HAP-1 (cell line): ENCODE results near the gene CWF19L1.

ENCODE experiments used
- DNase-seq, 2 experiments: peaks; one replicate each; pipeline ENCODE4 v3.0.0-alpha.2; 2016 to 2020; ENCODE audit warnings: low spot score in 2 of 2
- H3K27me3 ChIP-seq: fragments of 250-450 bp; sonication (Bioruptor Pico); 2 replicates; pipeline ENCODE4 v1.5.1; 2020; ENCODE audit warnings: low read depth, mild to moderate bottlenecking, moderate library complexity
- H3K36me3 ChIP-seq: fragments of 250-450 bp; sonication (Bioruptor Pico); replicated peaks from 2 replicates; pipeline ENCODE4 v1.5.1; 2020; ENCODE audit warnings: mild to moderate bottlenecking
- H3K4me1 ChIP-seq: fragments of 250-450 bp; sonication (Bioruptor Pico); 2 replicates; pipeline ENCODE4 v1.5.1; 2020; ENCODE audit warnings: mild to moderate bottlenecking
- H3K4me3 ChIP-seq: fragments of 250-450 bp; sonication (Bioruptor Pico); 2 replicates; pipeline ENCODE4 v1.5.1; 2020; ENCODE audit warnings: mild to moderate bottlenecking, moderate library complexity
- H3K9me3 ChIP-seq: fragments of 250-450 bp; sonication (Bioruptor Pico); 2 replicates; pipeline ENCODE4 v1.5.1; 2020; ENCODE audit warnings: mild to moderate bottlenecking, moderate library complexity
- in situ Hi-C: fragments of 300-500 bp; cut with MboI; formaldehyde crosslinking; loops from 3 replicates; pipeline ENCODE4 v1.14.3; 2020; ENCODE audit warnings: low sequenced_read_pairs, inconsistent platforms, mixed read lengths

The CWF19L1 gene

DNA sequence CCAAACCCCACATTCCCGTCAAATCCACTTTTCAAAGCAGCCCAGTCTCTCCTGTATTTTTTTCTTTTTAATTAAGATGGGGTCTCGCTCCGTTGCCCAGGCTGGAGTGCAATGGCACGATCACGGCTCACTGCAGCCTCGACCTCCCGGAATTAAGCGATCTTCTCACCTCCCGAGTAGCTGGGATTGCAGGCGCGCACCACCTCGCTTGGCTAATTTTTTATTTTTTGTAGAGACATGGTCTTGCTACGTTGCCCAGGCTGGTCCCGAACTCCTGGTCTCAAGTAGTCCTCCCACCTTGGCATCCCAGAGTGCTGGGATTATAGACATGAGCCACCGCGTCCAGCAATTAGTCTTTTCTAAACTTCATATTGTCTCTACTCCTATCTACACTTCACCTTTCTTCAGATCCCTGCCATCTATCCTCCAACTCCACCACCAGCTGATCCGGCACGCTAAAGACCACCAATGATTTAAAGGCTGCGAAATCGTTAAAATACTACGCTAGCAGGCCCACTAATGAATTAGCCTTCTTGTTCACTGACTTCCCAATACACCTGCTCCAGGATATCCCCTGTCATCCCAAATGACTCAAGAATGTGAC, 37.5 kb downstream of the CWF19L1 start:
- peaks cover 8% of the 10 kb centered on the region for H3K4me1 ChIP-seq
- in situ Hi-C loops, result no loop called here
- peaks cover 21% of the 10 kb centered on the region for H3K36me3 ChIP-seq
- no peaks in the 10 kb centered on the region for H3K27me3 ChIP-seq
- H3K9me3 ChIP-seq, result no peaks in the 10 kb centered on the region
- DNase-seq, result no peak
- H3K4me3 ChIP-seq, result peak overlapping the region; percentile 68

DNA sequence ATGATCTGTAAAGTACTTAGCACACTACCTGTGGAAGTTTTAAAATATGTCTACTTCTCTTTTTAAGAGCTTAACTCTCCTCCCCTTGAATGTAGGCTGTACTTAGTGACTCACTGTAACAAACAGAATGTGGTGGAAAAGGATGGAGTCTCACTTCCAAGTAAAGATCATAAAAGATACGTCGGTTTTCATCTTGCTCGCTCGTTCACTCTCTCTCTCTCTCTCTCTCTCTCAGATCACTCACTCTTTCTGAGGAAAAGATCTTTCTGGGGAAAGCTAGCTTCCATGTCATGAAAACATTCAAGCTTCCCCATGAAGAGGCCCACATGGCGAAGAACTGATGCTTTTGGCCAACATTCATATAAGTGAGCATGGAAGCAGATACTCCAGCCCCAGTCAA, 43.6 kb downstream of the CWF19L1 start:
- Histone ChIP-seq H3K4me3 (no peak overlapping the region), H3K9me3 (no peaks in the 10 kb centered on the region), H3K36me3 (peaks cover 56% of the 10 kb centered on the region), H3K4me1 (peaks cover 8% of the 10 kb centered on the region), H3K27me3 (no peaks in the 10 kb centered on the region)
- DNase-seq, result no peak
- in situ Hi-C loops, result no loop called here

GRCh38 chr10:100222529-100222928, 44.9 kb downstream of the CWF19L1 start:
- DNase-seq, result no peak
- H3K27me3 ChIP-seq, result no peaks in the 10 kb centered on the region
- H3K9me3 ChIP-seq, result no peaks in the 10 kb centered on the region
- in situ Hi-C loops, result no loop called here
- no peaks in the 10 kb centered on the region; the same call in 1 of the 2 replicates for H3K4me1 ChIP-seq
- peaks cover 69% of the 10 kb centered on the region for H3K36me3 ChIP-seq
- H3K4me3 ChIP-seq, result no peak overlapping the region

DNA sequence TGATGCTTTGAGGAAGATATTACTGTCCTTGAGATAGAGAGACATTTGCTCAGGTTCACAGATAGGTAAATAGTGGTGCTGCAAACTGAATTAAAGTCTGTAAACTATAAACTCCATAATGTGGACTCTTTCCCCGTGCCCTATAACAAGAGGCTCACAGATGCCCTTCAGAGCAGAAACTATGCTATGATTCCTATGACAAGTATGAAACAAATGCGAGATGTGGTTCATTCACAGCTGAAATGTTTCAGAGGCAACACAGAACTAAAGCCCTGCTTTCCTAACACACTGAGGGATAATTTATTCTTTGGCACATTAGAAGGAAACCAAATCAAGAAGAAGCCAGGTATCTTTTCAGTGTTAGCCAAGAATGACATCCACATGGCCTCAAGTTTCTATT, 51.4 kb downstream of the CWF19L1 start:
- no peak for DNase-seq
- H3K36me3 ChIP-seq, result peaks cover 69% of the 10 kb centered on the region
- in situ Hi-C loops, result no loop called here
- H3K4me3 ChIP-seq, result no peak overlapping the region
- H3K27me3 ChIP-seq, result no peaks in the 10 kb centered on the region
- peaks cover 3% of the 10 kb centered on the region for H3K4me1 ChIP-seq
- no peaks in the 10 kb centered on the region for H3K9me3 ChIP-seq

GRCh38 chr10:100209303-100209702, 58.1 kb downstream of the CWF19L1 start:
- Histone ChIP-seq H3K9me3 (no peaks in the 10 kb centered on the region), H3K4me1 (peaks cover 34% of the 10 kb centered on the region), H3K27me3 (no peaks in the 10 kb centered on the region), H3K4me3 (no peak overlapping the region), H3K36me3 (peaks cover 56% of the 10 kb centered on the region)
- in situ Hi-C loops, result no loop called here
- DNase-seq, result peak; percentile 41 to 59

- Histone ChIP-seq H3K4me1 (peaks cover 34% of the 10 kb centered on the region), H3K36me3 (peaks cover 60% of the 10 kb centered on the region), H3K27me3 (no peaks in the 10 kb centered on the region), H3K9me3 (no peaks in the 10 kb centered on the region), H3K4me3 (no peak overlapping the region)
- in situ Hi-C loops, result no loop called here
- no peak for DNase-seq
These were observed 59.2 kb downstream of the CWF19L1 start for GRCh38 chr10:100208276-100208675.

DNA sequence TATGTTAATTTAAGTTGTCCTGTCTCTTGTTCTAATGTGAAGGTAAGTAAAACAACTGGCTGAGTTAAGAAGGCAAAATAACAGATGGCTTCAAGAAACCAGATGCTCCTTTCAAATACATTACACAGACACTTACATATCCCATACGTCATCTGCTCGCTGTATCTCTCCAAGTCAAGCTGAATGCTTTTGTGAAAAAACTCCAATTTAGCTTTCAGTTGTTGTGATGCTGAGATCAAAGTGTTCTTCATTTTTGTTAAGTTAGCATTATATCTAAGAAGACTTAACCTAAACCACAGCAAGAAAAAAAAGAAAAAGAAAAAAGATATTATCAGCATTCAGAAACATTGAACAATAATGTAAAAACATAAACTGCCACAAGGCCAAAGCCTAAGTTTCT, 63.1 kb downstream of the CWF19L1 start:
- Histone ChIP-seq H3K4me3 (no peak overlapping the region), H3K4me1 (peaks cover 18% of the 10 kb centered on the region), H3K36me3 (peaks cover 76% of the 10 kb centered on the region), H3K9me3 (no peaks in the 10 kb centered on the region), H3K27me3 (no peaks in the 10 kb centered on the region)
- in situ Hi-C loops, result no loop called here
- DNase-seq, result no peak

- H3K36me3 ChIP-seq, result peaks cover 79% of the 10 kb centered on the region
- in situ Hi-C loops, result no loop called here
- no peaks in the 10 kb centered on the region for H3K27me3 ChIP-seq
- H3K4me1 ChIP-seq, result no peaks in the 10 kb centered on the region
- H3K4me3 ChIP-seq, result no peak overlapping the region
- H3K9me3 ChIP-seq, result no peaks in the 10 kb centered on the region
- DNase-seq, result no peak
These were observed 65.9 kb downstream of the CWF19L1 start for GRCh38 chr10:100201549-100201948.

- in situ Hi-C loops, result no loop called here
- H3K4me1 ChIP-seq, result no peaks in the 10 kb centered on the region
- no peaks in the 10 kb centered on the region for H3K27me3 ChIP-seq
- H3K9me3 ChIP-seq, result no peaks in the 10 kb centered on the region
- no peak for DNase-seq
- peaks cover 64% of the 10 kb centered on the region for H3K36me3 ChIP-seq
- no peak overlapping the region for H3K4me3 ChIP-seq
These were observed 72.7 kb downstream of the CWF19L1 start for GRCh38 chr10:100194711-100195110.

GRCh38 chr10:100192350-100192749, 75.1 kb downstream of the CWF19L1 start:
- Histone ChIP-seq H3K4me3 (no peak overlapping the region), H3K36me3 (peaks cover 60% of the 10 kb centered on the region), H3K9me3 (no peaks in the 10 kb centered on the region), H3K27me3 (no peaks in the 10 kb centered on the region), H3K4me1 (no peaks in the 10 kb centered on the region)
- DNase-seq, result no peak
- in situ Hi-C loops, result no loop called here

- H3K27me3 ChIP-seq, result no peaks in the 10 kb centered on the region
- DNase-seq, result peak; percentile 33 to 57
- no peaks in the 10 kb centered on the region for H3K9me3 ChIP-seq
- in situ Hi-C loops, result no loop called here
- H3K4me3 ChIP-seq, result peak overlapping the region; percentile 52
- peaks cover 14% of the 10 kb centered on the region for H3K4me1 ChIP-seq
- H3K36me3 ChIP-seq, result peaks cover 34% of the 10 kb centered on the region
These were observed 80.9 kb downstream of the CWF19L1 start for GRCh38 chr10:100186253-100187212.

GRCh38 chr10:100185364-100186252, 81.8 kb downstream of the CWF19L1 start, which contains the start of gene ERLIN1:
ERLIN1 (minus strand) TSS chr10:100186029; CDS start chr10:100185626, 403 bp downstream.
- peak; percentile 90 to 95 for DNase-seq
- Histone ChIP-seq H3K36me3 (peaks cover 25% of the 10 kb centered on the region), H3K4me1 (peaks cover 14% of the 10 kb centered on the region), H3K27me3 (no peaks in the 10 kb centered on the region), H3K4me3 (peak within 1 kb of the TSS; percentile 52), H3K9me3 (no peaks in the 10 kb centered on the region)
- in situ Hi-C loops, result no loop called here

DNA sequence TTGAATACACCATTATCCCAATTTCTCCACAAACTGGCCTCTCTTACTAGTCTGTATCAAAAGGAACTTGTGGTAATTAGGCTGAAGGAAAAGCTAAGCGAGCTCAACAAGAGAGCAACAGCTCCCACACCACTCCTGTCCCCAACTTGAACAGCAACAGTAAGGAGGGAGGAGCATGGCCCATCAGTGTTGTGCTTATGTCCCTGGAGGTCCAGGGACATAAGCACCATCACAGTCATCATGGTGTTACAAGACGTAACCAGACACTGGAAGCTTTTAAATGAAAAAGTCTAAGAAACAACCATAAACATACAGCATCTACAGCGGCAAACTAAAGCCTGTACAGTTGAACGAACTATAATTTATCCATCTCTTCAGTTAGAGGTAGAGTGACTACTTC, 82.6 kb downstream of the CWF19L1 start:
- H3K9me3 ChIP-seq, result no peaks in the 10 kb centered on the region
- DNase-seq, result peak; percentile 38 to 49
- peaks cover 14% of the 10 kb centered on the region for H3K4me1 ChIP-seq
- peak overlapping the region; percentile 52 for H3K4me3 ChIP-seq
- in situ Hi-C loops, result no loop called here
- H3K27me3 ChIP-seq, result no peaks in the 10 kb centered on the region
- peaks cover 27% of the 10 kb centered on the region for H3K36me3 ChIP-seq
